K562 (cell line): ENCODE data around the gene CETN1.

ENCODE experiments used
- COPS2 ChIP-seq: fragments of 450-650 bp; conservative IDR thresholded peaks from 2 replicates; pipeline ENCODE4 v1.6.1; 2016; ENCODE audit warnings: mild to moderate bottlenecking, moderate library complexity
- CREM ChIP-seq: IDR thresholded peaks from 2 replicates; pipeline ENCODE4 v1.6.1; 2014; ENCODE audit warnings: antibody characterized with exemption, low read depth
- ETS2 ChIP-seq: IDR thresholded peaks from 2 replicates; pipeline ENCODE4 v1.6.1; 2016; ENCODE audit warnings: borderline replicate concordance, missing genetic modification characterization, mild to moderate bottlenecking, moderate library complexity, missing compliant biosample characterization; ENCODE audit not compliant: poor library complexity, severe bottlenecking
- EZH2 ChIP-seq: IDR thresholded peaks from 2 replicates; pipeline ENCODE4 v1.6.1; 2012; ENCODE audit warnings: low read depth, mild to moderate bottlenecking, inconsistent platforms, low read length, borderline replicate concordance
- POLR2A ChIP-seq: fragments of 450-650 bp; conservative IDR thresholded peaks from 2 replicates; pipeline ENCODE4 v1.6.1; 2016
- POLR2AphosphoS5 ChIP-seq: IDR thresholded peaks from 2 replicates; pipeline ENCODE4 v1.6.1; 2011; ENCODE audit warnings: mild to moderate bottlenecking, low read depth, low read length, moderate library complexity; ENCODE audit not compliant: control insufficient read depth, insufficient read depth
- TF ChIP-seq, protein P1 (sequence below): sonication (generic); formaldehyde crosslinking; IDR thresholded peaks from 2 replicates; pipeline ENCODE4 v1.8.1; 2023; ENCODE audit warnings: mild to moderate bottlenecking, missing genetic modification reagents

DNA sequence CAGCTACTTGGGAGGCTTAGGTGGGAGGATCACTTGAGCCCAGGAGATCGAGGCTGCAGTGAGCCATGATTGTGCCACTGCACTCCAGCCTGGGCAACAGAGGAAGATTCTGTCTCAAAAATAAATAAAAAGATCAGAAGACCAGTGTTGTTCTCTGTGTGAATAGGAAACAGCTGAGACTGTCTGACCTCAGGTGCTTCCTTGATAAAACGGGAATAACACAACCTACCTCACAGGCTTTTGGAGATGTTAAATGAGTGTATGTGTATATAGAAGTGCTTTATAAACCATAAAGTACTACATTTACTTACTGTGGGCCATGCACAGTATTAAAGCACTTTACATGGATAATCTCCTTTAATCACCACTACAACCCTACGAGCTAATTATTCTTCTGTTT lies 9.9 kb upstream of the CETN1 start:
- TF ChIP-seq CREM (no peak), COPS2 (no peak), POLR2A (no peak), EZH2 (no peak), POLR2AphosphoS5 (no peak), ETS2 (tag) (no peak)
- TF ChIP-seq, protein P1, sequence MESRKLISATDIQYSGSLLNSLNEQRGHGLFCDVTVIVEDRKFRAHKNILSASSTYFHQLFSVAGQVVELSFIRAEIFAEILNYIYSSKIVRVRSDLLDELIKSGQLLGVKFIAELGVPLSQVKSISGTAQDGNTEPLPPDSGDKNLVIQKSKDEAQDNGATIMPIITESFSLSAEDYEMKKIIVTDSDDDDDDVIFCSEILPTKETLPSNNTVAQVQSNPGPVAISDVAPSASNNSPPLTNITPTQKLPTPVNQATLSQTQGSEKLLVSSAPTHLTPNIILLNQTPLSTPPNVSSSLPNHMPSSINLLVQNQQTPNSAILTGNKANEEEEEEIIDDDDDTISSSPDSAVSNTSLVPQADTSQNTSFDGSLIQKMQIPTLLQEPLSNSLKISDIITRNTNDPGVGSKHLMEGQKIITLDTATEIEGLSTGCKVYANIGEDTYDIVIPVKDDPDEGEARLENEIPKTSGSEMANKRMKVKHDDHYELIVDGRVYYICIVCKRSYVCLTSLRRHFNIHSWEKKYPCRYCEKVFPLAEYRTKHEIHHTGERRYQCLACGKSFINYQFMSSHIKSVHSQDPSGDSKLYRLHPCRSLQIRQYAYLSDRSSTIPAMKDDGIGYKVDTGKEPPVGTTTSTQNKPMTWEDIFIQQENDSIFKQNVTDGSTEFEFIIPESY: no peak
